Left lung (tissue), 10 donors: ENCODE results near the gene NEB. TPM values are rescaled to one million over a fixed set of nuclear protein-coding genes. Genes with fewer than 3 reads are reported as not detected.

Experiments
- ATAC-seq: fragments of 200-7000 bp; cut with Tn5 transposase; one replicate; pipeline ENCODE4 v1.9.1; 2020; ENCODE audit warnings: moderate library complexity
- DNase-seq, 4 donors: peaks; one replicate each; pipeline ENCODE4 v3.0.0-alpha.2; 2013 to 2020
- H3K27ac ChIP-seq, 2 donors: fragments of 200-600 bp; sonication (generic) in 1 of 2; one replicate each; pipeline versions ENCODE4 v1.5.0 to v1.8.0; 2020 to 2021
- H3K27me3 ChIP-seq, 2 donors: fragments of 200-600 bp; sonication (generic) in 1 of 2; one replicate each; pipeline versions ENCODE4 v1.5.0 to v1.8.0; 2020 to 2021
- H3K36me3 ChIP-seq, 2 donors: fragments of 200-600 bp; sonication (generic) in 1 of 2; one replicate each; pipeline versions ENCODE4 v1.5.0 to v1.8.0; 2020 to 2021
- H3K4me1 ChIP-seq, 2 donors: fragments of 200-600 bp; one replicate each; pipeline ENCODE4 v1.8.0; 2021
- H3K4me3 ChIP-seq, 2 donors: fragments of 200-600 bp; sonication (generic) in 1 of 2; one replicate each; pipeline versions ENCODE4 v1.5.0 to v1.8.0; 2020 to 2021; ENCODE audit warnings: mild to moderate bottlenecking in 1 of 2
- H3K9me3 ChIP-seq, 2 donors: fragments of 200-600 bp; sonication (generic) in 1 of 2; one replicate each; pipeline versions ENCODE4 v1.5.0 to v1.8.0; 2020 to 2021
- CTCF ChIP-seq, 2 donors: fragments of 200-600 bp; sonication (generic) in 1 of 2; IDR thresholded peaks; one replicate each; pipeline versions ENCODE4 v1.5.0 to v1.8.0; 2021; ENCODE audit warnings: antibody characterized with exemption in 2 of 2
- intact Hi-C, 2 donors: fragments of 100-400 bp; cut with DNase I; formaldehyde crosslinking; loops; one replicate each; pipeline versions ENCODE4 v1.11.2 to v1.14.2; 2022
- polyA plus RNA-seq, 6 donors: library from polyadenylated mRNA; unstranded; fragments of 120-200 nt; gene quantifications; one replicate each; pipeline ENCODE4 v1.2.1, GENCODE V29; 2013; ENCODE audit not compliant: insufficient read length in 6 of 6
- total RNA-seq, 2 donors: library from RNA; stranded (reverse); fragmentation: NEBNext Ultra II Directional; extraction: Animal tissue kit (Norgen Biotek cat#: 25700); gene quantifications; one replicate each; pipeline ENCODE4 v1.2.1, GENCODE V29; 2021
- donor health status: DM: no; HTN: yes; CAD: no.
- donor health status: DM: no; HTN: no; CAD: no.

Gene NEB
- total and polyA plus RNA-seq, 8 donors = 1.3 to 9.7 (median 6.6) TPM

GRCh38 chr2:151766437-151767153 is 32.3 kb upstream of the NEB start:
- H3K27ac ChIP-seq = no peak overlapping the region
- no peak for ATAC-seq
- no peak for TF ChIP-seq CTCF (IDR thresholded peaks at IDR 0.05)

GRCh38 chr2:151765760-151766410 is 31.6 kb upstream of the NEB start:
- Histone ChIP-seq H3K27ac (no peak overlapping the region), H3K36me3 (peaks cover 0 to 3% of the 10 kb centered on the region in 2 donors), H3K4me1 (no peaks in the 10 kb centered on the region), H3K4me3 (no peak overlapping the region), H3K9me3 (no peaks in the 10 kb centered on the region), H3K27me3 (no peaks in the 10 kb centered on the region)
- DNase-seq (no peak), ATAC-seq (no peak)
- intact Hi-C loops = no loop called here
- TF ChIP-seq CTCF (IDR thresholded peaks at IDR 0.05) = no peak

More at GRCh38 chr2:151766437-151767153, 32.3 kb upstream of the NEB start:
- Histone ChIP-seq H3K4me1 (no peaks in the 10 kb centered on the region), H3K9me3 (no peaks in the 10 kb centered on the region), H3K4me3 (no peak overlapping the region), H3K36me3 (peaks cover 0 to 3% of the 10 kb centered on the region in 2 donors), H3K27me3 (no peaks in the 10 kb centered on the region)
- intact Hi-C loops = no loop called here
- no peak for DNase-seq

GRCh38 chr2:151762694-151763093 is 28.4 kb upstream of the NEB start:
- TF ChIP-seq CTCF (IDR thresholded peaks at IDR 0.05) = no peak
- Histone ChIP-seq H3K4me1 (no peaks in the 10 kb centered on the region), H3K4me3 (no peak overlapping the region), H3K27ac (no peak overlapping the region), H3K9me3 (no peaks in the 10 kb centered on the region), H3K27me3 (no peaks in the 10 kb centered on the region), H3K36me3 (peaks cover 0 to 3% of the 10 kb centered on the region in 2 donors)
- DNase-seq = no peak
- no peak for ATAC-seq
- intact Hi-C loops = no loop called here

- TF ChIP-seq CTCF (IDR thresholded peaks at IDR 0.05) = no peak
- H3K4me3 ChIP-seq = no peak overlapping the region
- no peaks in the 10 kb centered on the region for H3K4me1 ChIP-seq
- H3K36me3 ChIP-seq = peaks cover 0 to 3% of the 10 kb centered on the region in 2 donors
- H3K27ac ChIP-seq = no peak overlapping the region
- intact Hi-C loops = no loop called here
- H3K9me3 ChIP-seq = no peaks in the 10 kb centered on the region
- DNase-seq = no peak
- no peaks in the 10 kb centered on the region for H3K27me3 ChIP-seq
- no peak for ATAC-seq
Observed at GRCh38 chr2:151761687-151762086, 27.4 kb upstream of the NEB start.

- Histone ChIP-seq H3K9me3 (no peaks in the 10 kb centered on the region), H3K27me3 (no peaks in the 10 kb centered on the region), H3K27ac (no peak overlapping the region), H3K4me3 (no peak overlapping the region), H3K36me3 (peaks cover 0 to 3% of the 10 kb centered on the region in 2 donors), H3K4me1 (no peaks in the 10 kb centered on the region)
- DNase-seq = no peak
- no peak for TF ChIP-seq CTCF (IDR thresholded peaks at IDR 0.05)
- no peak for ATAC-seq
- intact Hi-C loops = no loop called here
Observed at GRCh38 chr2:151761193-151761592, 26.9 kb upstream of the NEB start.
